Measurements from ENCODE around the gene PRODH. TPM values are rescaled to one million over a fixed set of nuclear protein-coding genes. Genes with fewer than 3 reads are reported as not detected.
"Not testable (repeated sequence)": the region's sequence is repeated elsewhere in the genome, so short reads cannot be mapped to it uniquely, and the experiment has no call there.

PRODH gene
- total RNA-seq, 2 experiments from 2014 or later = 0.06 TPM; not detected in 1

GRCh38 chr22:18888115-18888514 is 48.0 kb downstream of the PRODH start:
- Mint-ChIP-seq H3K9me3 (peaks cover 1% of the 10 kb centered on the region), H3K4me1 (no peaks in the 10 kb centered on the region)

GRCh38 chr22:18884465-18884864 is 51.6 kb downstream of the PRODH start:
- H3K4me3 Mint-ChIP-seq; H3K27ac Mint-ChIP-seq; H3K27me3 Mint-ChIP-seq; ATAC-seq (ENCODE audit: low read depth); DNase-seq; H3K4me1 Mint-ChIP-seq; POLR2A ChIA-PET; H3K36me3 Mint-ChIP-seq; H3K9me3 Mint-ChIP-seq: not testable (repeated sequence)

More at GRCh38 chr22:18888115-18888514, 48.0 kb downstream of the PRODH start:
- Mint-ChIP-seq H3K4me3 (no peak overlapping the region), H3K36me3 (no peaks in the 10 kb centered on the region), H3K27me3 (no peaks in the 10 kb centered on the region), H3K27ac (no peak overlapping the region)
- ATAC-seq (ENCODE audit: low read depth) = no peak
- DNase-seq = no peak
- POLR2A ChIA-PET = no interaction called here

- DNase-seq = peak; percentile 61
- H3K27ac Mint-ChIP-seq; H3K36me3 Mint-ChIP-seq; ATAC-seq (ENCODE audit: low read depth); H3K4me1 Mint-ChIP-seq; H3K27me3 Mint-ChIP-seq; H3K4me3 Mint-ChIP-seq; POLR2A ChIA-PET; H3K9me3 Mint-ChIP-seq: not testable (repeated sequence)
Observed at GRCh38 chr22:18881260-18881659, 54.8 kb downstream of the PRODH start.

Other genes with a start within 250 kb of the PRODH start
- 1 to 10 TPM; 2.8 to 2.9 TPM for gene DGCR6, start 30.0 kb downstream of the PRODH start, total RNA-seq
- gene DGCR2, start 186.1 kb upstream of the PRODH start, total RNA-seq = 10 to 100 TPM; 38.0 to 38.3 TPM
- not detected for gene TSSK2, start 195.0 kb upstream of the PRODH start, total RNA-seq
- 10 to 100 TPM; 18.5 to 20.3 TPM for gene ESS2, start 208.4 kb upstream of the PRODH start, total RNA-seq
- not detected for gene GSC2, start 214.0 kb upstream of the PRODH start, total RNA-seq
- 10 to 100 TPM; 63.2 to 66.3 TPM for gene SLC25A1, start 242.4 kb upstream of the PRODH start, total RNA-seq